GM19452 (cell line): ENCODE data around the gene USP25.

ENCODE experiments used
- ATAC-seq: cut with Tn5 transposase; IDR thresholded peaks from one replicate; pipeline ENCODE4 v1.9.1; 2021; ENCODE audit not compliant: unreplicated experiment

The USP25 gene

DNA sequence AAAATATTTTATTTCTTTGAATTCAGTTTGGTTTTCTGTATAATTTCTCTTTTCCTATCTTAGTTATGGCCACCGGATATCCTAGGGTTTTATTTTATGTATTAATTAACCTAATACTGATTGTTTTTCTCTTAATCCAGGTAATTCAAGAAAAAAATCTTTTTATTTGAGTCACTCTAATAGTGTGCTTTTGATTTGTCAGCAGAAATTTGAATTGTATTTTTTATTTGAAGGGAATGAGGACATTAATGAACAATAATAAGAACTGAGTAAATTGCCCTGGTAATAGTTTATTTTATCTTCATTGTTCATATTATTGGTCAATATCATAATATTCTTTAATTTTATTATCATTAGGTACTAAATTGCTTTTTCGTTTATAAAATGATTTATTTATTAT lies 120.1 kb downstream of the USP25 start:
- ATAC-seq = no peak

DNA sequence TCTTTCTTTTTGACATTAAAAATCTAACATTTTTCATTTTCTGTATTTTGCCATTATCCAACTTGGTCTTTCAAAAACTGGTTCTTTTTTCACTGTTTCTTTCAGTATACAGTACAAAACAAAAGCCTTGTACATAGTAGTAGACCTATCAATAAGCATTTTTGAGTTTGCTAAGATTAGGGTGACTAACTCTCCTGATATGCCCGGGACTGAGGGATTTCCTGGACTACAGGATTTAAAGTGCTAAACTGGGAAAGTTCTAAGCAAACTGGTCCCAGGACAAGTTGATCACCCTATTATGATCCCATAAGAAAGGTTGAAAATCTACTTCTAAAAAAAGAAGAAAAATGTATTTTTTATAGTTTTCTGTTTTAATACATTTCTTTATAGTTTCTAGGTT lies 120.9 kb downstream of the USP25 start:
- no peak for ATAC-seq

DNA sequence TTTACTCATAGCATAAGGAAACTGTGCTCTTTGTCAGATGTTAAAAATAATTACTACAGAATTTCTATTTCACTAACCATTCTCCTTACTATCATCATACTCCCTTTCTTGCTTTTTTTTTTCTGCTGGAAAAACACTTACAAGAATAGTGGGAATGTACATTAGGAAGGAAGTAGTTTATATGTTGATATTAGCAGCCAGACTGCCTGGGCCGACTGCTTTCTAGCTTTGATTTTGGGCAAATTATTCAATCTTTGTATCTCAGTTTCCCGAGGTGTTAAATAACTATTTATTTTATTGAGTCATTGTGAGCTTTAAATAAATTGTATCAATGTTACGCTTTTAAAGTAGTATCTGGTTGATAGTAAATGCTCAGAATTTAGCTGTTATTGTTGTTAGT lies 122.4 kb downstream of the USP25 start:
- no peak for ATAC-seq

DNA sequence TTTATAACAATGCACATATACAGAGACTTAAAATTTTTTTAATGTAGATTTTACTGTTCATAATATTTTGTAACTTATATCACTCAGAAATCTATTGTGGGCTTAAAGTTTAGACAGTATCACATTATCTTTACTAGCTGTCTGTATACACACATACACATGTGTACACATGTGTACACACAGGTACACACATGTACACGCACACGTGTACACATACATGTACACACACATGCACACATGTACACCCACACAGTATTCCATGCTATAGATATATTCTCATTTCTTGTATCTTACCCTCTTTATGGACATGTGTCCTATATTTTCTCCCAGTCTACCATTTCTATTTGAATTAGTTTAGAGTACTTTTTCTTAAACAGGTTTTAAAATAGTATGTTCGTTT lies 123.3 kb downstream of the USP25 start:
- ATAC-seq = no peak

DNA sequence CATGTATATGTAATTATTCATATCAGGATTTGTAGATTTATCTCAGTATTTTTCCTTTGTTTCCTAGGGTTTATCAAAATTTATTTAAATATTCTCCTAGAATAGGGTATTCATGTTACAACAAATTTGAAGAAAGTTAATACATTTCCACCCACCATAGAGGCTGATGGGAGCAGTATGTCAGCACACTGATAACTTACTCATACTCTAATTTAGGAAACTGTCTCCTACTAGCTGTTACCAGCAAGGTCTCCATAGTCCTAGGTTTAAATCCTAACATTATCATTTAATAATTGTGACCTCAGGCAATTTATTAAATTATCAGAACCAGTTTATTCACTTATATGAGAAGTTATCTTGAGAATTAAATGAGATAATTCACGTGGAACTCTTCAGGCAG lies 127.0 kb downstream of the USP25 start:
- ATAC-seq = no peak

DNA sequence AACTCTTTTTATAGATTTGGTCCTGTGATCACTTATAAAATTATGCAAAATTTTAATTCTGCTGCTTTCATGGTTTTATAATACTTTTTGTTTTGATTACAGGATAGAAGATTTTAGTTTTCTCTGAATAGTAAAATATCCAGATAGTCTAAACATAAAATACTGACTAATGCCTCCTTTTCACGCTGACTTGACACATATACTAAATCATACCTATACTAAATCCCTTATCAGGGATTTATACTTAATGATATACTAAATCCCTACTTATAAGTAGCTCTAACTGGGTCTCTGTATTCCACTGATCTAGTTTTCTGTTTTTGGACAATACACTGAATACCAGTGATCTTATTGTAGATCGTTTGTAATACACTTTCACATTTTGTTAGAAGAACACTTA lies 128.0 kb downstream of the USP25 start:
- no peak for ATAC-seq

DNA sequence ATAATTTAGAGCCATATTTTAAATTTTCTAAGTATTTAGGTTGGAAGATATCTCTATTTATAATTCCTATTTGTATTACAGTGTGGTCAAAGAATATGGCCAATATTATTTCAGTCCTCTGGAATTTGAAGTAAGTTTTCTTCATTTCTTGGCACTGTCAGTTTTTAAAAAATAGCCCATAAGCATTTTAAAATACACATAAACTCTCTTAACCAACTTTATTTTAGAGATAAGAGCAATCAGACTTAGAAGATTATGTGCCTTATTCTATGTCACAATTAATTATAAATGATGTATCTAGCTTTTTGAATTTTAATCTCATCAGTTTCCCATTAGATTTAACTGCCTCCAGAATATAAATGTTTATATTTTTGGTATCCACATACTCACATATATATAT lies 130.8 kb downstream of the USP25 start:
- no peak for ATAC-seq

DNA sequence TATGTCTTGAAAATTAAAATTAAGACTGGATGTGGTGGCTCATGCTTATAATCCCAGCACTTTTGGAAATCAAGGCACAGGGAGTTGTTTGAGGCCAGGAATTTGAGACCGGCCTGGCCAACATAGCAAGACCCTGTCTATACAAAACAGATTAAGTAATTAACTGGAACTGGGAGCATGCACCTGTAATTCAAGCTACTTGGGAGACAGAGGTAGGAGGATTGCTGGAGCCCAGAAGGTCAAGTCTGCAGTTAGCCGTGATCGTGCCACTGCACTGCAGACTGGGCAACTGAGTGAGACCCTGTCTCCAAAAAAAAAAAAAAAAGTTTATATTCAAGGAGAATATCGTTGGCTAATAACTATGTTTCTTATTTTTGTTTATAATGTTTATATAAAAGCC lies 139.2 kb downstream of the USP25 start:
- no peak for ATAC-seq

DNA sequence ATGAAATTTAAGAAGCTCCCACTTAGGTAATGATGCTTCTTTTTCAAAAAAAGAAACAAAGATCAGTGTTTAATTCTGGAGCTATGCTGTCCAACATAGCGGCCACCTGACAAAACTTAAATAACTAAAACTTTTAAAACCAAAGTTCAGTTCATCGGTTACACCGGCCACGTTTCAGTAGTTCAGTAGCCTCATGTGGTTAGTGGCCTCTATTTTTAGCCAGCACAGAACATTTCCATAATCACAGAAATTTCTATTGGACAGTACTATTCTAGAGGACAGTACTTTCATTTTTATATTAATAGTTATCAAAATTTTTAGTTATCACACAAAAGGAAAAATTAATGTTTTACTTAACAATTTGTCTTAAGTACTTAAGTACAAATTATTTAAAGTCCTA lies 141.0 kb downstream of the USP25 start:
- no peak for ATAC-seq

DNA sequence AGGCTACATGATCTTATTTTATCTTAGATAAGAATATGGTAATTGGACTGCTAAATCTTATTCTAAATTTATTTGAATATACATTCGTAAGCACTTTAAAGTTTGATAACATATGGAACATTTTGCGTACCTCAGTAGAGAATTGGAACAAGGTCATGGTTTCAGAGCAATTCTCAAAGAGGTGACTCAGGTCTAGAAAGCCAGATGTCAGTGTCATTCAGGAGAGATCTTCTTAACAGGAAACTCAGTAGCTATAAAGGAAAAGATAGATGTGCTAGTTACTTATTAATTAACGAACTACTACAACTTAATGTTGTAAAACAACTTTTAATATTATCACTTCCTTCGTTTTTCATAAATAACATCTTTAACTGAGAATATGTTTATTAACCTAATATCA lies 142.5 kb downstream of the USP25 start:
- ATAC-seq = no peak

DNA sequence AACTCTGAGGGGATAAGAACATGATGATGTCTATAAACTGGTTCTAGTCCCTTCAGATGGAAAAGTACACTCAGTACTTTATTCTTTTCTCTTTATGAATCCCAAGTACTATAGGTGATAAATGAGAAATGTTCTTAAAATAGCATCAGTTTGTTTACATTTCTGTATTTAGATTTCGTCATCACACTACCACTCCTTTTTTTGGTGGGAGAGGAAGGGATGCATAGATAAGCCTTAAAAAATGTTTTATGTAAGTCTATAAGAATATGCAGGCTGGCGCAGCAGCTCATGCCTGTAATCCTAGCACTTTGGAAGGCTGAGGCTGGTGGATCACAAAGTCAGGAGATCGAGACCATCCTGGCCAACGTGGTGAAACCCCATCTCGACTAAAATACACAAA lies 144.8 kb downstream of the USP25 start:
- ATAC-seq = no peak

DNA sequence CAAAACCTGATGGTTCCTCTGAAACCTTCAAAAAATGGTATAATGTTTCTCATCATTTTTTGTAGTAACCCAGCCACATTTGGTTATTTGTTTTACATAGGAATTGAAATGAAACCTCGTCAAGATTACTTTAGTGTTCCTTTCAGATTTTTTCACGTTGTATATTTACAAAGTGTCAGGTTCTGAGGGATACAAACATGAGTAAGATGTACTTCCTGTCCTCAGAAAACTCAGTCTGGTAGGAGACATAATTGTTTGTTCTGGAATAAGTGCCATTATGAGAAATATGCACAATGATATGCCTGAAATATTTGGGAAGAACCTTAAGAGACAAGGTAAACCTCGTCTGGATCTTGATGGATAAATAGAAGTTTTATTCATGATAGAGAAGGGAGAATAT lies 145.5 kb downstream of the USP25 start:
- no peak for ATAC-seq

DNA sequence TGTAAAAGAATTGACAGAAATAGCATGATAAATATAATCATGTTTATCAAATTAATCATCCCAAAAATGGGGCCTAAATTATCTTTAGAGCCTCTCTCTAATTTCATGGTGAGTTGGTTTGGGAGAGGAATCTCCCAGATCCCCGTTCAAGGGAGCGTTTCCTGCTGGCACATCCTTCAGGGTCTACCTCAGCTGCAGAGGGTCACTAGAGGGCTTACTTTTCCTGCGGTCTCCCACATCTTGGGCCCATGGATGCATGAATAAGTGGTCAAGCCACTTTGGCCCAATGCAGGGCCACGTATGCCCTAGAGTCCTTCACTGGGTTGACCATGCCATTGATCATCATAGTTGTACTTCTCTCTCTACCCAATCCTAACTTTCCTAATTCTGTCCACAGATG lies 164.1 kb downstream of the USP25 start:
- ATAC-seq = no peak

DNA sequence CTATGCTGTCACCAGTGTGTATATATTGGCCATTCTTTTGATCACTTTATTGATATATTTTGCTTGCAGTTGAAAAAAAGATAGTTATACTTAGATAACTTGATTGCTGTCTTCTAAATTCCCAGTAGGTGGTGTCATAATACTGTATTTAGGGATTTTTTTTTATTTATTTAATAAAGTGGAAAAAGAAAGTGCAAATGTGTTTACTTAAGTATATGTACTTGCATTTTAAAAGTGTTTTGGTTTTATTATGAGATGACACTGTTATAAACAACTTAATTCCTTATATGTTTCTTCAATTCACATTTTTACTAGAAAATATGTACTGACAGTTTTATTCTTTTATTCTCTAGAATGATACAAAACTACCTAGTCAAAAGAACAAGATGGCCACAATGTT lies 164.8 kb downstream of the USP25 start:
- ATAC-seq = no peak

DNA sequence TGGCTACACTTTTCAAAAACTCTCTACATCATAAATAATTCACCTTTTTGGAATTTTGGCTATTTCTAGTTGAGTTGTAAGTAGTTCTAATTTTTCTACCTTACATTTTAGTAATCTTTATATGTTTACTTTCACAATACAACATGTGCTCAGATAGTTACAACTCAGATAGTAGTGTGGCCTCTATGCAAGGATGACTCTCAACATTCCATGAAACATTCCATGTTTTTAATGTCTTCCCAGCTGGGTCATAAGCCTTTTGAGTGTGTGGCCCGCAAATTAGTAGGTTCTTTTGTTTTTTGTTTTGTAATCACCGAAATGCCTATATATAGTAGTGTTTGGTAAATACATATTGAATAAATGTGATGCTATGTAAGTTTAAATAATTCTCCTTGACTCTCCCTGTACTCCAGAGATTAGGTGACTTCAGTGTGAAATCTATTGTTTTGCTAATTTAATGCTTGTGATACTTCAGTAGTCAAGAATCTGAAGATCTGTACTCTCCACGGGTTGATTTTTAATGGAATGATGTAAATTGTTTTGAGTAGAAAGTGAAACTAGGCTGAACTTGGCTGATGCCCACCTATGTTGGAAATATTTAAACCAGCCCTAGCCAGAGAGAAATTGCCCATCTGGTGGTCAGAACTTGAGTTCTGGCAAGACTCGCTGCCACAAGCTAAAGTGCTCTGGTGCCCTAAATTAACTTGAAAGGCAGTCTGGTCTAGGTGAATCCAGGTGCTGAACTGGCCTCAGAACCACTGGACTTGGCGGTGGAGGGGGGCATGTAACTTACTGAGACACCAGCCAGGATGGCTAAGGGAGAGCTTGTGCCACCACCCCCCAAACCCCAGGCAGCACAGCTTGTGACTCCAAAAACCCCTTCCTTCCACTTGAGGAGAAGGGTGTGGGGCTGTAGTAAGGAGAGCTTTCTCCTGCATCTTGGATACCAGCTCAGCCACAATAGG lies 165.6 kb downstream of the USP25 start:
- ATAC-seq = no peak

DNA sequence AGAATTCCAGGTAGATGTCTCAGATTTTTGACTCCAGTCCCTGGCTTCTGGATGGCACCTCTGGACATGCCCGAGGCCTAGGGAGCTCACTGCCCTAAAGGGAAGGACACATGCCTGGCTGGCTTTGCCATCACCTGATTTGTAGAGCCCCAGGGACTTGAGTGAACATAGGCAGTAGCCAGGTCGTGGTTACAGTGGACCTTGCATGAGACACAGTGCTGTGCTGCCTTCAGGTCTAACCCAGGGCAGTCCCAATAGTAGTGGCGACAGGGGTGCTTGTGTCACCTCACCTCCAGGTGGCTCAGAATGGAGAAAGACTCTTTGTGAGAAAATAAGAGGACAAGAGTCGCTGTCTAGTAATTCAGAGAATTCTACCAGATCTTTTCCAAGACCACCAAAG lies 166.7 kb downstream of the USP25 start:
- ATAC-seq = no peak

DNA sequence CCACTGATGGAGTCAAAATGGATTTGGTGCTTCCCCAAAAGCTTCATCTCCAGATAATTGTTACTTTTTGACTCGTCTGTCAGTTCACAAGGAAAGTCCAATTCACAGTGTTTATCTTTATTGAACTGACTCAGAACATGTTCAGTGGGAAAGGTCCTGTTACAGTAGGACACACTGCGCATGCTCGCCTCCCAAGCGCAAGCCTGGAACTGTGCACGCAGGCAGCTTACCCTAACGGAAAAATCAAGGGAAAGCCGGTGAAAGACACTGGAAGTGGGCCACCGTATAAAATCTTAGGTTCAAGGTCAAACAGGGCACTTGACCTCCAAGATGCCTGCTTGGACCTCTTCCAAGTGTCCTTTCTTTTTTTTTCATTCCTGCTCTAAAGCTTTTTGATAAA lies 174.6 kb downstream of the USP25 start:
- ATAC-seq = no peak

DNA sequence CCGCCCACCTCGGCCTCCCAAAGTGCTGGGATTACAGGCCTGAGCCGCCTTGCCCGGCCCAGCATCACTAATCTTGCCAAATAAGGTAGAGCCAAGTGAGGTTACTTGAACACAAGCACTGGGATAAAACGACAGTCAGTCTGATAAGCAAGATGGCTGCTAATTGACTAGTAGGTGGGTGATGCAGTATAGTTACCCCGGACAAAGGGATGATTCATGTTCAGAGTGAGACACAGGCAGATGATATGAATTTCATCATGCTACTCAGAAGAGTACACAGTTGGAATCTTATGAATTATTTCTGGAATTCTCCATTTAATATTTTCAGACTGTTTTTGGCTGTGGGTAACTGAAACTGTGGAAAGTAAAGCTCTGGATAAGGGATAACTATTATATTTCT lies 178.4 kb downstream of the USP25 start:
- ATAC-seq = no peak

DNA sequence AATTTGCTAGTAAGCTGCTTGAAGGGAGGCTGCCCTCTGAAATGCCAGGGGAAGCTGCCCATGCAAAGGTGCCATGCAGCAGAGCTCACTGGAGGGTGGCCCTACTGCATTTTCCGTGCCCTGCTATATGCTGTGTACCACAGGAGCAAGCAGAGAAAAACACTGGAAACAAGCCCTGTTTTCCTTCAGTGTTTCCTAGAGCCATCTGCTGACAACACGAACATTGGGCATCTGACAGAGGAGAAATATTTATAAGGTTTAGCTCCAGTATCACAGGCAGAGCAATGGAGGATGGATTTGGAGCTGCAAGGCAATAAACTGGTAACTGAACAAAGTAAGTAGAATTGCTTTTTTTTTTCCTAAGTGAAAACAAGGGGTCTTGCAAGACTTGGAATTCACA lies 198.4 kb downstream of the USP25 start:
- ATAC-seq = no peak

DNA sequence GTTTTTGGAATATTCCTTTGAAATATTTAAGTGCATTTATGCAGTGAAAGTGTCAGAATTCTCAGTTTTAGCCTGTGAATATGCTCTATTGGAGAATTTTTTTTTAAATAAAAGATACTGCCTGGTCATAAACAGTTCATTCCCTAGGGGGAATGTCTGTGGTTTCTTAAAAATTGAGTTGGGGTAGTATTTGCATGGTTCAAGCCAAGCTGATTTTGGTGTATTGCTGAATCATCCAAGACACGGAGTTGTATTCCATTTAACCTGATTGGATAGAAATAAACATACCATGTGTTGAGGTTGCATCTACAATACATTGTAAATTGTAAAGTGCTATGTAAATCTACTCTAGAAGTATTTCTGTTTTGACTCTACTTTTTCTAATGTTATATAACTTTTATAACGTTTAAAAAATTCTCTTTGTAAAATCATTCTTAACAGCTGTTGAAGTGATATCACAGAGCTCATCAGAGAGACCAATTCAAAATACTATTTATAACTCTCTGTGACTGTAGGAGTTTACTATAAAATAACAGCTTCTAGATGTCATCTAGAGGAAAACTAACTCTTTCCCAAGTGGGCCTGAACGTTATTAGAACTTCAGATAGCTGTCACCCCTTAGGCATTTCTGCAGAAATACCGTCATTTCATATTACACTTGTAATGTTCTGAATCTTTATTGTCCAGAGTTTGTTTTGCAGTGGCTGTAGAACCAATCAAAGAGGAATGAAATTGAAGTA lies 199.1 kb downstream of the USP25 start:
- no peak for ATAC-seq

DNA sequence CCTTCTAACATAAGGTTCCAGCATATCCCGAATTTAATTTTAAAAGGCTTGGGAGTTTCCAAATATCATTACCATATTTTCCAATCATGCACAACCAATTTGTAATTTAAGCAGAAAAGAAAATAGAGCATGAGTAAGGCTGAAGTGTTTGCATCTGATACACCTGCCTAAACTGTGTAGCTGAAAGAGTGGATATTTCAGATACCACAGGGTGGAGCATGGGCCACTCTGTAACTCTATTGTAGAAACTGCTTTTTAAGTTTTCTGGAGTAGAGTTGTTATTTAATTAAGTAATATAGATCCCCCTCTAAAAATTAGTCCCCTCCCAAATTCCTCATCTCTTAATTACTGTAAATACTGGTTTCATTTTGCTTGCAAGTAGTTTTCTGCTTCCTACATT lies 199.8 kb downstream of the USP25 start:
- ATAC-seq = no peak
